ENCODE results near the gene RSKR. TPM values are rescaled to one million over a fixed set of nuclear protein-coding genes. Genes with fewer than 3 reads are reported as not detected.
A peak's percentile ranks its signal among the peaks of the same experiment; 100 is the strongest.

Gene RSKR
- total and polyA plus RNA-seq, 2 of the 4 experiments (the other 2 are of a cell fraction): 2.2 to 6.8 TPM

- ChIA-PET CTCF (no interaction called here), POLR2A (ENCODE audit: unreplicated experiment) (no interaction called here)
Measured at GRCh38 chr17:28575126-28575795, 38.7 kb downstream of the RSKR start.

More at GRCh38 chr17:28575126-28575795, 38.7 kb downstream of the RSKR start:
- H3K79me1 ChIP-seq (ENCODE audit: low read depth in 1 of 2, low read length in 2 of 2): peaks cover 10 to 20% of the 10 kb centered on the region in 2 experiments
- H3K56ac ChIP-seq (ENCODE audit: extremely low read depth, insufficient read depth, low read length): no peak overlapping the region
- H2BK120ac ChIP-seq (ENCODE audit: low read depth, low read length): no peak overlapping the region
- H4K91ac ChIP-seq (ENCODE audit: insufficient read depth, low read depth, low read length): no peak overlapping the region
- no peak overlapping the region for H2BK15ac ChIP-seq (ENCODE audit: low read depth, low read length)
- TF ChIP-seq SMC3 (IDR thresholded peaks at IDR 0.05; ENCODE audit: low read depth, low read length) (no peak), CTCF (conservative IDR thresholded peaks at IDR 0.05; ENCODE audit: low read depth, low read length) (0 out of 2 replicates have a peak, but pooled peaks have one; percentile 14)
- H4K20me1 ChIP-seq (ENCODE audit: insufficient read depth, low read length): peaks cover 5% of the 10 kb centered on the region; the same call in 1 of the 2 replicates
- H2BK20ac ChIP-seq (ENCODE audit: low read depth, low read length): no peak overlapping the region
- H3K4ac ChIP-seq (ENCODE audit: low read depth, low read length): no peak overlapping the region
- no peaks in the 10 kb centered on the region for H3K27me3 ChIP-seq (ENCODE audit: control insufficient read depth, insufficient read depth, low read length)
- ATAC-seq (ENCODE audit: low read depth) (no peak), DNase-seq (no peak)
- H3K23ac ChIP-seq (ENCODE audit: low read depth, low read length): no peak overlapping the region
- no peak overlapping the region for H3K4me2 ChIP-seq (ENCODE audit: low read depth, low read length)
- H3K18ac ChIP-seq (ENCODE audit: low read depth, low read length): no peak overlapping the region
- H2AK9ac ChIP-seq (replicated peaks; ENCODE audit: low read depth, low read length, poor library complexity): peak overlapping the region; percentile 34
- H4K5ac ChIP-seq (ENCODE audit: low read depth, low read length): no peak overlapping the region
- BruUV-seq (replicated peaks): no TSS peak
- no peak overlapping the region for H3K4me3 ChIP-seq (ENCODE audit: insufficient read depth, low read depth, low read length)
- H2AFZ ChIP-seq (replicated peaks; ENCODE audit: low read length, poor library complexity): no peak overlapping the region
- H3K4me1 ChIP-seq (ENCODE audit: control insufficient read depth, insufficient read depth, low read length): peaks cover 6% of the 10 kb centered on the region; the same call in 1 of the 2 replicates
- dilution Hi-C loops (cut with HindIII; ENCODE audit: low sequenced_read_pairs, unreplicated experiment): no loop called here
- no peaks in the 10 kb centered on the region for H3K9me3 ChIP-seq (ENCODE audit: control insufficient read depth, insufficient read depth, low read length)
- H4K8ac ChIP-seq (ENCODE audit: low read depth in 2 of 2, low read length in 2 of 2): no peak overlapping the region
- 95% methylated on average over 7 of the region's 14 CpGs; no CpG with 5 or more reads in 1 of the 2 experiments for WGBS, 2 experiments (ENCODE audit: extremely low coverage in 2 of 2, insufficient read length in 1 of 2)
- in situ Hi-C loops (cut with MboI; ENCODE audit: low sequenced_read_pairs): no loop called here
- no peak overlapping the region for H2AK5ac ChIP-seq (ENCODE audit: low read depth, low read length)
- no peak overlapping the region for H3K9ac ChIP-seq (ENCODE audit: low read depth, low read length)
- no peak overlapping the region for H3K27ac ChIP-seq (ENCODE audit: insufficient read depth, low read length)
- peaks cover 11% of the 10 kb centered on the region for H3K9me1 ChIP-seq (ENCODE audit: insufficient read depth, low read length)
- peaks cover 23% of the 10 kb centered on the region for H3K36me3 ChIP-seq (ENCODE audit: control insufficient read depth, insufficient read depth, low read length)
- intact Hi-C loops (cut with micrococcal nuclease): no loop called here
- H3K14ac ChIP-seq (replicated peaks; ENCODE audit: low read depth, low read length): no peak overlapping the region
- no peak overlapping the region for H2BK5ac ChIP-seq (ENCODE audit: low read depth, low read length, poor library complexity, severe bottlenecking)
